ENCODE results near the gene MAPRE2.

DNA sequence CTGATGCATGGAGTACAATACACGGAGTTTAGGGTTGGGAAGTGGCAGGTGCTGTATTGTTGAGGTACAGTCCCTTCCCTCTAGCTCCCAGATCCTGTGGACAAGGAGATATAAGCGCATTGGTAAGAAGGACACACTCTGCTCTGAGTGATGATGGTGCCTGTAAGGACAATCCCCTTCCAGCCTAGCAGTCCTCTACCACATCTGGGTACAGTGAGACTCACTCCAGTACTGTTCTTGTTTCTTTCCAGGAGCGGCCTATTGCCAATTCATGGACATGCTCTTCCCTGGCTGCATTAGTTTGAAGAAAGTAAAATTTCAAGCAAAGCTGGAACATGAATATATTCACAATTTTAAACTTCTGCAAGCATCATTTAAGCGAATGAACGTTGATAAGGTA is 56.0 kb downstream of the MAPRE2 start:
- no peak for TF ChIP-seq CREB1 (IDR thresholded peaks at IDR 0.05; ENCODE audit: low read depth)
- no peak for TF ChIP-seq RAD21 (IDR thresholded peaks at IDR 0.05; ENCODE audit: low read depth)
- TF ChIP-seq, protein P1, sequence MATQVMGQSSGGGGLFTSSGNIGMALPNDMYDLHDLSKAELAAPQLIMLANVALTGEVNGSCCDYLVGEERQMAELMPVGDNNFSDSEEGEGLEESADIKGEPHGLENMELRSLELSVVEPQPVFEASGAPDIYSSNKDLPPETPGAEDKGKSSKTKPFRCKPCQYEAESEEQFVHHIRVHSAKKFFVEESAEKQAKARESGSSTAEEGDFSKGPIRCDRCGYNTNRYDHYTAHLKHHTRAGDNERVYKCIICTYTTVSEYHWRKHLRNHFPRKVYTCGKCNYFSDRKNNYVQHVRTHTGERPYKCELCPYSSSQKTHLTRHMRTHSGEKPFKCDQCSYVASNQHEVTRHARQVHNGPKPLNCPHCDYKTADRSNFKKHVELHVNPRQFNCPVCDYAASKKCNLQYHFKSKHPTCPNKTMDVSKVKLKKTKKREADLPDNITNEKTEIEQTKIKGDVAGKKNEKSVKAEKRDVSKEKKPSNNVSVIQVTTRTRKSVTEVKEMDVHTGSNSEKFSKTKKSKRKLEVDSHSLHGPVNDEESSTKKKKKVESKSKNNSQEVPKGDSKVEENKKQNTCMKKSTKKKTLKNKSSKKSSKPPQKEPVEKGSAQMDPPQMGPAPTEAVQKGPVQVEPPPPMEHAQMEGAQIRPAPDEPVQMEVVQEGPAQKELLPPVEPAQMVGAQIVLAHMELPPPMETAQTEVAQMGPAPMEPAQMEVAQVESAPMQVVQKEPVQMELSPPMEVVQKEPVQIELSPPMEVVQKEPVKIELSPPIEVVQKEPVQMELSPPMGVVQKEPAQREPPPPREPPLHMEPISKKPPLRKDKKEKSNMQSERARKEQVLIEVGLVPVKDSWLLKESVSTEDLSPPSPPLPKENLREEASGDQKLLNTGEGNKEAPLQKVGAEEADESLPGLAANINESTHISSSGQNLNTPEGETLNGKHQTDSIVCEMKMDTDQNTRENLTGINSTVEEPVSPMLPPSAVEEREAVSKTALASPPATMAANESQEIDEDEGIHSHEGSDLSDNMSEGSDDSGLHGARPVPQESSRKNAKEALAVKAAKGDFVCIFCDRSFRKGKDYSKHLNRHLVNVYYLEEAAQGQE (IDR thresholded peaks at IDR 0.05; ENCODE audit: low read depth) = no peak
- TF ChIP-seq EGR1 (IDR thresholded peaks at IDR 0.05) = no peak
- TF ChIP-seq, protein P2, sequence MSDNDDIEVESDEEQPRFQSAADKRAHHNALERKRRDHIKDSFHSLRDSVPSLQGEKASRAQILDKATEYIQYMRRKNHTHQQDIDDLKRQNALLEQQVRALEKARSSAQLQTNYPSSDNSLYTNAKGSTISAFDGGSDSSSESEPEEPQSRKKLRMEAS (IDR thresholded peaks at IDR 0.05) = no peak
- no peak for TF ChIP-seq YY1 (IDR thresholded peaks at IDR 0.05; ENCODE audit: low read depth)
- no peak for TF ChIP-seq ZBTB7A (IDR thresholded peaks at IDR 0.05; ENCODE audit: low read depth)
- no peak for TF ChIP-seq EP300 (IDR thresholded peaks at IDR 0.05; ENCODE audit: borderline replicate concordance)
- no peak for TF ChIP-seq TAF1 (IDR thresholded peaks at IDR 0.05; ENCODE audit: low read depth)
- no peak for TF ChIP-seq CEBPB (IDR thresholded peaks at IDR 0.05)
- TF ChIP-seq NFIC (IDR thresholded peaks at IDR 0.05) = no peak
- no peak for TF ChIP-seq FOXM1 (IDR thresholded peaks at IDR 0.05; ENCODE audit: borderline replicate concordance, low read depth)
